NCI-H146 treated with DMSO at 0.1 percent for 48 hours (cell line): ENCODE measurements around the gene IGIP.

Experiments used
- DNase-seq: peaks from one replicate; lab custom pipeline; 2025; ENCODE audit not compliant: unreplicated experiment; lab: John Stamatoyannopoulos, UW

Gene IGIP

DNA sequence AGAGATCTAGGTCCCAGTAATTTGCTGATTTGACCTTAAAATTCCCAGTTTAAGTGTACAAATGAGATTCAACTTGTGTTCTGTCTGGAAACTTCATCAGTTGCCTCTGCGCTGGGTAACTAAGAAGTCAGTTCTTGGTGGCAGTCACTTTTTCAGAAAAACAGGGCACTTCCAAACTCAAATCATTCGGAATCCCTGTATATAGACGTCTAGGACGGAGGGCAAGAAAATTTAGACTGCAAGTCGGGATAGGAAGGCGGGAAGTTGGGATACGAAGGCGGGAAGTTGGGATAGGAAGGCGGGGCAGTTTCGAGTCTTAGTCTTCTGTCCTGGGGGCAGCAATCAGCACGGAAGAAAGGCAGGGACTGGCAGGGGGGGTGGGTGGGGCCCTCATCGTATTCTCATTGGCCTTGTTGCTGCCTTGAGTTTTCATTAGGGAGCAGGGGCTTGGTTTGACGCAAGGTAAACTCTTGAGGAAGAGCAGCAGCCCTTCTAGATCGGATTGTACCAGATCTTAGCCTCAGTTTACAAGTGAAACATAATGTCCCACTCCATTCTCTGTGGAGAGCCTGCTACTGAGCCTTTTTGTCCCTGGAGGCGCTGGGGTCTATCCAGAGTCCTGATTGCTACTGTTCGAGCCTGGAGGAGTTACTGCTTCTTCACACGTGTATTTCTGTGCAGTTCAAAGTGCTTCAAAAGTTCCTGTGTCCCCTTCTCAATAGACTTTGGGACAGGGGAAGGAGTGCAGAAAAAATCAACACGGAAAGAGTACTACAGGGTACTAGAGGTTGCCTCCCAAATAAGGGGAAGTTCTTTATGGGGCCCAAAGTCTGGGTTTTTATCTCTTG, 14.5 kb upstream of the IGIP start:
- DNase-seq = no peak

DNA sequence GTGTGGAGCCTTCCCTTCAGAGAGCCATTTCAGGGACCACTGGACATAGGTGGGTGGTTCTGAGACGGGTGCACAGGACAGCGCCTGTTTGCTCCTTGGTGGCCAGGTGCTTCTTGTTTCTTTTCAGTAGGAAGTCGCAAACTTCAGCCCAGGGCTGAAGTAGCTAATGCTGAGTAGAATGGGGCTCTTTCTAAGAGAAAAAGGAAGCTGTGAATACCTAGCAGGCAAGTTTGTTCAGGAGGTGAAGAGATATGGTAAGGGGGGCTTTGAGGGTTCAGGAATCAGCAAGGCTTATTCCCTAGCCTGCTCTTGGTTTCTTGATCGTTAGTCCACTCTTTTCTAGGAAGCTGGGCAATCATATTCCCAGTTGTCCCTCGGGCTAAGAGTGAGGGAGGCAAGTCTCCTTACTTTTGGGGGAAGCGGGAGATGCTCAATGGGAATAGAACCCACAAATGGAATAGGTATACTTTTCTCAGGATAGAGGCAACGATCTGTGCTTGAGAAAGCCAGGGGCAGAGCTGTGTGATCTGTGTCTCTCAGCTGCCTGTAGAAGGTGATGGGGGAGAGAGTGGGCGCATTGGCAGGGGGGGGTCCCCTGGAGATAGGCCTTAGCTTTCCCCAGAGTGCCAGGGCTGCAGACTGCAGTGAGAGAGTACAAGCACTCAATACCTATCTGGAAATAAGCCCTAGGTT, 13.7 kb upstream of the IGIP start:
- DNase-seq = no peak

DNA sequence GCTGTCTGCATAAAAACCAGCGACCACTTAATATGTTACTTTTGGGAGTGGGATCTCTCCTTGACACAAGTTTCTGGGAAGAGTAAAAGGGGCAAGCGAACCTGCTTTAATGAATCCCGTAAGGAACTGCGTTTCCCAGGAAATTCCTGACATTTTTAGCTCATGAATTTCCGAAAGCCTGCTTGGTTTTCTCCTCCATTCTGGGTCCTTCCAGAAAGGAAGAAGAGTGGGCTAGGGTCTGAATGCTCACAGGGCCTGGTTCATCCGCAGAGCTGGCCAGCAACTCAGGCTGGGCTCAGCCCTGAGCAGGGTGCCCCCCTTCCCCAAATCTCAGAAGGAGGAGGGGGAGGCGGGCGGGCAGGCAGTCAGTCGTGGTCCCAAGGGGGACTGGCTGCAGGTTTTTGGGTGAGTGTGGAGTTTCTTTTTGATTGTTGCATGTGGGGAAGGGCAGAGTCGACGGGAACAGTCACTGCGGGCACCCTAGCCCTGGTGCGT, 13.0 kb upstream of the IGIP start:
- no peak for DNase-seq

- no peak for DNase-seq
Observed at GRCh38 chr5:140113180-140113698, 12.5 kb upstream of the IGIP start.

DNA sequence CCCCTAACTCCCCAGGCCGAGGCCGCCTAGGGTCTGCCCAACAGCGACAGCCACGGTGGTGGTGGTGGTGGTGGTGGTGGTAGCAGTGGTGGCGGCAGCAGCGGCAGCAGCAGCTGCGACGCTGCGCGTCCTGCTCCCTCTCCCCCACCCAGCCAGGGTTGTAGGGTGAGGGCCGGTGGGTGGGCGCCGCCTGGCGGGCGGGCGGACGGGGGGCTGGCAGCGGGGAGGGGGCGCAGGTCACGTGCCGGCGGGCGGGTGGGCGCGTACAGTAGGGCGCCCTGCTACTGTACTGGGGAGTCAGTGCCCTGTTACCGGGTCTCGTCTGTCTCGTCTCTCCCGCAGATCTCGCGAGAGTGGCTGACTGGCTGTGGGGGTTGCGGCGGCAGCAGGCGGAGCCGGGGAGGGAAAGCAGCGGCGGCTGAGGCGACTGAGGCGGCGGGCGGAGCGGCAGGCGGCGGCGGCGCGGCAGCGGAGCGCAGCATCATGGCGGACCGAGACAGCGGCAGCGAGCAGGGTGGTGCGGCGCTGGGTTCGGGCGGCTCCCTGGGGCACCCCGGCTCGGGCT, 12.0 kb upstream of the IGIP start, which contains the start of gene PURA:
TSS of gene PURA (plus strand) at position 411 of the 565 bp plus-strand sequence. CDS start at position 484, 73 bp downstream.
- DNase-seq = peak; percentile 72

GRCh38 chr5:140114341-140115185, 11.2 kb upstream of the IGIP start:
- no peak for DNase-seq

GRCh38 chr5:140115186-140115500, 10.6 kb upstream of the IGIP start:
- no peak for DNase-seq

- DNase-seq = no peak
Observed at GRCh38 chr5:140116716-140117115, 9.0 kb upstream of the IGIP start.

DNA sequence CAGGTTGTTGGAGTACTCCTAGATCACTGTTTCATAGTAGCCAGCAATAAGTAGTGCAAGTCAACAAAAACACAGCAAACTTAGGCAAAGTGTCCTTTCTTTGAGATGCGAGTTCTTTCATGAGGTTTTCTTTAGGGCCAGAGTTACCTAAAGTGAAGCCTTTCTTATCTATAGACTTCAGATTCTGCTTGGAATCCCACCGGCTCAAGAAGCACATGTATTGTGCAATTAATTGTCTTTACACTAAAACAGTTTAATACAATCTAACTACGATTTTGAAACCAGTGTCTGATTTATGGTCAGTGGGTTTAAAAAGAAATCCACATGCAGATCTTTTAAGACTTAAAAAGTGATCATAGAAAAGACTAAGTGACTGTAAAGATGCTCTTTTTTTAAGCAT, 8.2 kb upstream of the IGIP start:
- DNase-seq = no peak

DNA sequence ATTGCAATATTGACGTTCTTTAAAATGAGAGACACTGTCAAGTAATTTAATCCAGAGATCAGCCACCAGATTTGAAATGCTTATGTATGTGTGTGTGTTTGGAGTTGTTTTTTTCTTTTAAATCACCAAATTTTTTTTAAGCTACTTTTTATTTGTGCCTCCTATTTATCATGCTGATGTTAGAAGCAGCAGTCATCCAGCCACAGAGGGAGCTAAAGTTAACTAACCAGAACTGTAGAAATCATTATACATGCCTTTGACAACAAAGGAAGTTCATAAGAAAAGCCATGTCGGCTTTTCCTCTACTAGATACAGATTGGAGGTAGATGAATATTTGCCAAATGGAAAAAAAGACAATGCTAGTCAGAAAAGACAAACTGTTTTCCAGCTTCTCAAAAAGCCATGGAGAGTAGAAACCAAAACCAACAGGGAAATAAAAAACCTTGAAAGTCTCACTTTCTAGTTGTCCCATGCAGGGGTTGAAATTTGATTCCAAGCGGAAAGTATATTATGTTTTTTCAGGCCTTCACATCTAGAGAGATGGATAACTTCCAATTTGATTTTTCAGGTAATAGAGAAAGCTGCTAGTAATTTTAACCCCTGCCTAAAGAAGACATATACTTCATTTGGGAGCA, 7.3 kb upstream of the IGIP start:
- no peak for DNase-seq

- DNase-seq = no peak
Observed at GRCh38 chr5:140126315-140127012, 727 bp downstream of the IGIP start.

GRCh38 chr5:140128376-140128775, 2.6 kb downstream of the IGIP start:
- no peak for DNase-seq

DNA sequence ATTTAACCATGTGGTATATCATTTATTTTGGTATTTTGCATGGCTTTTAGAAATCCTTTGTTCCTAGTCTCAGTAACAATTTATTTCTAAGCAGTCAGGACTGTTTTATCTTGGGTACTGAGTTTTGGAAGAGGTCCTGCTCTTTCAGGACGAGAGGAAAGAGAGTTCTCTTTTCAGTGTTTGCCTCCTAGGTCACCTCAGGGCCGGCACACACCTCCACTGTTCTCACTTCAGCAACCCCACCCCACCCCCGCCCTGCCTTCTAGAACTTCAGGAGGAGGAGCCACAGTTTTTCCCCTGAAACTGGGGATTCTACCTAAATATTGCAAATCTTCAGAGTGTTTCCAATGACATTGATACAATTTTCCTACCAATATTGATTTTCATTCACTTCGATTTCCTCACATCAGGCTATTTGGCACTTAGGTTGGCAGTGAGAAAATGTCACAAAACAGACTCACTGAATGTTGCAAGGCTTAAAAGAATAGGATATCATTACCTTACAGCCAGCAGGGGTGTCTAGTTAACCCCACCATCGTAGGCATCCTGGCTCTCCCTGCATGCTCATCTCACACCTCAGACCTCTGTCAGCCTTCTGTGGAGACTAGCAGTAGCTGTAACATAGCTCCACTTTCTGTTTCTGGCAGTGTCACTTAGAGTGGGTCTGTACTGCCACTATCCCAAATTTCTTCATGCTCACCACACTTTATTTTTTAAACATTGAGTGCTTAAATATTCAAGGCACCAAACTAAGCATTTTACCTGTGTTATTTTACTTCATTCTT, 5.4 kb downstream of the IGIP start:
- DNase-seq = no peak

DNA sequence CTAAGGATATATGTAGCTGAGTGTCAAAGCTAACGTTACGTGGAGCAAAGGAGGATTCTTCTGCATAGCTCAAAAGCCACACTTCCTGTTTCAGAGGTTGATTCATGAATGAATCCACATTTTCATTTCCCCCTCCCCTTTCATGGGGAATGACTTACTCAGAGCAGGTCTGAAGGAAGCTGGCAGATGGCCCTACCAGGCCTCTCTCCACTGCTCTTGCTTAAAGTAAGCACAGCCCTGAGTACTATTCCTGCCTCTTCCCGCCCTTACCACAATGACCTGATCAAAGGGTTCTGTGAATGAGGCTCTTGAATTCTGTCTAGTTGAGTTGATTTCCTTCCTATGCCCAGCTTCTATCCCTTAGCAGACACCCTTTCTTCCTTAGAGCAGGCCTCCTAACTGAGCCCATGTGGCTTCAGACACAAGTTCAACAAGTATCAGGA, 6.3 kb downstream of the IGIP start:
- no peak for DNase-seq

GRCh38 chr5:140133514-140134167, 7.9 kb downstream of the IGIP start:
- no peak for DNase-seq

DNA sequence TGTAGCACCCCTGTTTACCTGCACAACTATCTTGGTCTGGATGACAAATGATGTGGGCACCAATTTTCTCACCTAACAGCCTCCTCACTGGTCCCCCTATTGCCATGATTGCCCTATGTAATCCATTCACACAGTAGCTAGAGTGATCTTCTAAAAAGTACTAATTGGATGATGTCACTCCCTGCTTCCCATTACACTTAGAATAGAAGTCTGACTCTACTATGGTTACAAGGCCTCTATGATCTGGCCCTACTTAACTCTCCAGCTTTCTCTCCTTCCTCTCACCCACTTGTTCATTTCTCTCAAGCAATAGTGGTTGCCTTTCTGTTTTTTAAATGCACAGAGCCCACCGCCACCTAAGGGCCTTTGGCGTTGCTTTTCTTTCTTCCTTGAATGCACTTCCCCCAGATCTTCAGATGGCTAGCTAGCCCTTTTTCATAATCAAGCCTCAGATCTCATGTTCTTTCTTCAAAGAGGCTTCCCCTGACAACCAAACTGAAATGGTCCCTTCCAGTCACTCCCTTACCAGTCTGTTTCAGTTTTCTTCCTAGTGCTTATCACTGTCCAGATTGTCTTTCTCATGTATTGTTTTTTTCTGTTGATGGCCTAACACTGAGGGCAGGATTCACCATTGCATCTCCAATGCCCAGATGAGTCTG, 8.7 kb downstream of the IGIP start:
- no peak for DNase-seq

DNA sequence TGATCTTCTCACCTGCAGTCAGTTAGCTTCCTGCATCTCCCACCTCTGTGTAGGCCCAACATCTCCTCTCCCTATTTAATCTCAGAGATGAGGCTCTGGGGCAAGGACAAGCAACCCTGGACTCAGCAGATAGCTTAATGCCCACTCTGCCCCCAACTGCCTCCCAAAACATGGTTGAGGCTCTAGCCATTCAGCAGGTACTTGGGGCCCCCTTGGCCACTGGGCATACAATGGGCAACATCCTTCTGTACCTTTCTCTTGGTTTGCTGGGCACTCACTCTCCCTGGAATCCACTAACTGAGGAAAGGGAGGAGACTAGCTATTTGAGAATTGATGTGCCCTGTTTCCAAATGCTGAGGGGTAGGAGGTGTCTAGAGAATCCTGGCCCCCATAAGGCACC, 9.4 kb downstream of the IGIP start:
- DNase-seq = no peak

DNA sequence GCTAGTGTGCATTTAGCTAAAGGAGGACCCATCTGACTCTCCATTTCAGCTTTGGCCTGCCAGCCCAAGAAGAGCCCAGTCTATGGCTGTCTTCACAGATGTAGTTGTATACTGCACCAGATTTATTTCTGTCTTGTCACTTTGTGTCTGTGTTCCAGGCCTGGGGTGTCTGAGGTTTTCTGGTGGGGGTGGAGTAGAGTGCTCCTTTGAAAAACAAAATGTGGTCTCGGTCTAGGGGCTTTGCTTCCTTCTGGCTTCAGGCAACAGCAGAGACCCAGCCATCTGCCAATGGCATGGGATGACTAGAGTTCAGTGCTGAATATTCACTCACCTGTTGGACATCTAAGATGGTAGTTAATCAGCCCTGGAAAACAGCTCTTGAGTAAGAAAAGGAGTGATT, 10.9 kb downstream of the IGIP start:
- no peak for DNase-seq
